GM18508 (cell line): ENCODE data around the gene HS3ST4.
"Not testable (repeated sequence)": the region's sequence is repeated elsewhere in the genome, so short reads cannot be mapped to it uniquely, and the experiment has no call there.

Experiments used
- ATAC-seq: cut with Tn5 transposase; IDR thresholded peaks from one replicate; pipeline ENCODE4 v1.9.1; 2021; ENCODE audit warnings: moderate number of reproducible peaks; ENCODE audit not compliant: insufficient read depth, unreplicated experiment

Gene HS3ST4

GRCh38 chr16:26070302-26071100 lies 378.7 kb downstream of the HS3ST4 start:
- no peak for ATAC-seq

- no peak for ATAC-seq
These were observed 379.5 kb downstream of the HS3ST4 start for GRCh38 chr16:26071101-26071866.

GRCh38 chr16:26078716-26079355 lies 387.1 kb downstream of the HS3ST4 start:
- no peak for ATAC-seq

GRCh38 chr16:26087091-26087490 lies 395.3 kb downstream of the HS3ST4 start:
- ATAC-seq = no peak

GRCh38 chr16:26091511-26091910 lies 399.8 kb downstream of the HS3ST4 start:
- ATAC-seq = no peak

GRCh38 chr16:26098206-26098605 lies 406.4 kb downstream of the HS3ST4 start:
- not testable (repeated sequence) for ATAC-seq

- no peak for ATAC-seq
These were observed 410.6 kb downstream of the HS3ST4 start for GRCh38 chr16:26102369-26102768.

- ATAC-seq = no peak
These were observed 417.2 kb downstream of the HS3ST4 start for GRCh38 chr16:26108836-26109505.

GRCh38 chr16:26111900-26112299 lies 420.1 kb downstream of the HS3ST4 start:
- no peak for ATAC-seq

- no peak for ATAC-seq
These were observed 426.8 kb downstream of the HS3ST4 start for GRCh38 chr16:26118575-26118974.

GRCh38 chr16:26120729-26121128 lies 429.0 kb downstream of the HS3ST4 start:
- no peak for ATAC-seq

- no peak for ATAC-seq
These were observed 436.5 kb downstream of the HS3ST4 start for GRCh38 chr16:26128296-26128695.

- no peak for ATAC-seq
These were observed 438.2 kb downstream of the HS3ST4 start for GRCh38 chr16:26129997-26130396.

GRCh38 chr16:26133416-26134093 lies 441.8 kb downstream of the HS3ST4 start:
- no peak for ATAC-seq

GRCh38 chr16:26134588-26134987 lies 442.8 kb downstream of the HS3ST4 start:
- ATAC-seq = no peak

- ATAC-seq = no peak
These were observed 446.2 kb downstream of the HS3ST4 start for GRCh38 chr16:26137956-26138355.

- ATAC-seq = no peak
These were observed 447.3 kb downstream of the HS3ST4 start for GRCh38 chr16:26139091-26139490.

- ATAC-seq = no peak
These were observed 448.1 kb downstream of the HS3ST4 start for GRCh38 chr16:26139884-26140283.

GRCh38 chr16:26149364-26150190 lies 457.8 kb downstream of the HS3ST4 start:
- no peak for ATAC-seq
